GM19193 (cell line): ENCODE measurements around the gene ASB2.

Source experiments
- POLR2A ChIP-seq: IDR thresholded peaks from 4 replicates; pipeline ENCODE4 v1.6.1; 2011; ENCODE audit not compliant: insufficient read depth, insufficient read length; ENCODE audit errors: extremely low read depth

Gene ASB2

DNA sequence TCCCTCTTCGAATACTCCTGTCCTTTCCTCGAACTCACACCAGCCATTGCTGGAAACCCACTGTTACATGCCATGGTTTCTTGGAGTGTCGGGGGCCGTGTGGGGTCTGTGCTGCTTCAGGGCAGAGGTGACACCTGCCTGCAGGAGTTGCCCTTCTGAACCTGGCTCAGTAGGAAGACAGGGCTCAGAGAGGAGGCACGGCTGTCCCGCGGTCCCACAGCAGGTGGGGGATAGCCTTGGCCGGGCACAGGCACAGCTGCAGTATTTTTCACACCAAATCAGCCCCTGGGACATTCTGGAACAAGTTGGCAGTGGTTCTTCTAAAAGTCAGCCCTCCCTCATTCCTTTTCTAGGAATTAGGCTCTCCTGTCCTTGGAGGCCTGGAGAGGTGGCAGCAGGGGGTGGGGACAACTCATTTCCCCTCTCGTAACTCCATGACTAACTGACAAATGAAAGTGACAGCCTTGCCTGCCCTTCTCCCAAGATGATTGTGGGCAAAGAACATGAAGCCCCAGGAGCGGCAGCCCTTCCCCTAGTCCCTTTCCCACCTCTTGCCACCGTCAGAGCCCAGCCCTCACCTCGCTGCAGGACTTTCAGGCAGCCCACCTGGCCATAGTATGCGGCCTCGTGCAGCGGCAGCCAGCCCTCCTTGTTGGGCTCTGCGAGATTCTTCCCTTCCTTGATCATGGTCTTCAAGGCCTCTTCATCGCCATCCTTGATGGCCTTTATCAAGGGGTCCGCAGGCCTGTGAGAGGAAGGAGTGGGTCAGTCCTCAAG is 22.4 kb downstream of the ASB2 start:
- peak; percentile 20 for TF ChIP-seq POLR2A

GRCh38 chr14:93953263-93953662 is 23.1 kb downstream of the ASB2 start:
- no peak for TF ChIP-seq POLR2A

- no peak for TF ChIP-seq POLR2A
These were observed 23.5 kb downstream of the ASB2 start for GRCh38 chr14:93952829-93953228.

DNA sequence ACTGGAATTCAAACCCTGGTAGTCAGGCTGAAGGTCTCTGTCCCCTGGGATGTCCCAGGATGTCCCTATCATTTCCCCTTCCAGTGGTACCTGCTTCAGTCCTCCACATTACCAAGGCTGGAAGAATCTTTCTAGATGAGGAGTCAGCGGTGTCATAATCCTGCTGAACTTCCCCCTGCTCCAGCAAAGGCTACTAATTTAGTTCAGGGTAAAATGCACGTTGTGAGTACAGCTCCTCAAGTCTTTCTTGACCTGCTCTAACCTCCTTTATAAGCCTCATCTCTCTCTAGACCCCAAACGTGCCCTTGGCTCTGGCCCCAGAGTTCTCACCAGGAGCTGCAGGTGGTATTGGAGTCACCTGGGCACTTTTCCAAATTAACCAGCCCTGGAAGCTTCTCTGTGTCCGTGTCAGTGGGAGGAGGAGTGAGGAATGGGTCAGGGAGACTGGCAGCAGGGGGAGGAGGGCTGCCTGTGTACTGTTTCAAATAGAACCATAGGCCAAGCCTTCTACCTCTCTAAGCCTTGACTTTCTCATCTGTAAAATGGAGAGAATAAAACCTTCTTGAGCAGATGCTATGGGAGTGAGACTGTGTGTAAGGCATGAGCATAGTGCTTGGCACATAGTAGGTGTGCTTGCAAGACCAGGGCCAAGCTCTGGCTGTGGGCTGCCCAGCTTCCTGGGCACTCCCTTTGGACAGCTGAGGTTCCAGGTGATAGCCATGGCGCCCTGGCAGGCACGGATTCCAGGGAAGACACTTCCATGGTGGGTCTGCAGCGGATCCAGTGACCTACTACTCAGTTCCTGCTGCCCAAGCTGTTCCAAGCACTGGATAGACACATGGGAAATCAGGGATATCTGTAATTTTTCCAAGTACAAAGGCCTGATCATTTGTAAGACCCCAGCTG is 24.5 kb downstream of the ASB2 start:
- TF ChIP-seq POLR2A: no peak

- TF ChIP-seq POLR2A: no peak
These were observed 25.3 kb downstream of the ASB2 start for GRCh38 chr14:93950948-93951634.

DNA sequence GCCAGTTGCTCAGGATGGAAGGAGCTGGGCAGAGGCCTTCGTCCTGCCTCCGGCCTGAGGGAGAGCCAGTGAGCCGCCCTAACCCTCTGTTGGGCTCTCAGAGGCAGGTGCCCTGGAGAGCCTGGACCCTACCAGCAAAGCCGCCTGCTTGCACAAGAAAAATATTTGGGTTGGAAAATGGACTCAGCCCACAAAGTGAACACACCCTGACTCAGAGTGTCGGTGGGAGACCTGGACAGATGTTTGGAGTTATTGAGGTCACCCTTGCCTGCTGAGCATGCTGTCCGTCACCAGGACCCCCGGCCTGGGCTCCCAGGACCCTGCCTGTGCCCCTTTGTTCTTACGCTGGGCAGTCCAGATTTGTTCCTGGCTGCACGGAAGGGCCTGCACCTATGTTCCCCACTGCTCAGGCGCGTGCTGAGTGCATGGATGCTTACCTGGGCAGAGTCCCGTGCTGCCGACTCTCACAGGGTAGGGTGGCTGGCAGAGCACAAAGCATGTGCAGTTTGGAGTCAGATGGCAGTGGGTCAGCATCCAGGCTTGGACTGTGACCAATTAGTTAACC is 26.8 kb downstream of the ASB2 start:
- no peak for TF ChIP-seq POLR2A

DNA sequence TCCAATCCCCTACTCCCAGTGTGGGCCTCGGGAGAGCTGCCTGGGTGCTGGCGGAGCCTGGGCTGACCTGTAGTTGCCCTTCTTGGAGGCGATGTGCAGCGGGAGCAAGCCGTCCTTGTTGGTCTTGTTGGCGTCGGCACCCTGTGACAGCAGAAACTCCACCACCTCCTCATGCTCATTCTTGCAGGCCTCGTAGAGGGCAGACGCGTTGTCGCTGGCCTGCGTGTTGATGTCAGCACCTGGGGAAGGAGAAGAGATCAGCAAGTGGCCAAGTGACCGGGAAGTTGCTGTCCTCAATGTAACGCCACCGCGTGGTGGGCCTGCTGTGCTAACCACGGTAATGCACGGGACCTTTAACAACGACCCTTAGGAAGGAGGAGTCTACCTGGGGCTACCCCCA is 29.1 kb downstream of the ASB2 start:
- no peak for TF ChIP-seq POLR2A

DNA sequence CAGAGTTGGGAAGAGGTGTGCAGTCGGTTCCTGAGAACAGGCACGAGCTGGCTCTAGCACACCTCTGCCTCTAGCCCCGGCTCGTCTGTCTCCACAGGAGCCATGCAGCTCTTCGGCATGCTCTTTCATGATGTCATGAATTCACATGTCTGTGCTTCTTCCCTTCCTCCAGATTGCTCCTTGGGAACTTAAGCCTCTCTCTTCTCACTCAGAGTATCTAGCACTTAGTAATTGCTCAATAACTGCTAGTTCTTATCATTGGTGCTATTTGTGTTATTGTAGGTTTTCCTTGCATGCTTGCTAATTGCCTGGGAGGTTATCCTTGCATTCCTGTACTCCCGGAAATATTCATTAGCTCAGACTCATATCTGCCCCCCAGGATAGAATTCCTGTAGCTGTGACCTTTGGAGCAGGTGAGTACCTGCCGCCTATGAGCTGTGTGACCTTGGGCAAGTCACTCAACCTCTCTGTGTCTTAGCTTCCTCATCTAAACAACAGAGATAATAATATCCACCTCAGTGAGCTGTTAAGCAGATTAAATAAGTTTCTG is 29.8 kb downstream of the ASB2 start:
- TF ChIP-seq POLR2A: no peak

DNA sequence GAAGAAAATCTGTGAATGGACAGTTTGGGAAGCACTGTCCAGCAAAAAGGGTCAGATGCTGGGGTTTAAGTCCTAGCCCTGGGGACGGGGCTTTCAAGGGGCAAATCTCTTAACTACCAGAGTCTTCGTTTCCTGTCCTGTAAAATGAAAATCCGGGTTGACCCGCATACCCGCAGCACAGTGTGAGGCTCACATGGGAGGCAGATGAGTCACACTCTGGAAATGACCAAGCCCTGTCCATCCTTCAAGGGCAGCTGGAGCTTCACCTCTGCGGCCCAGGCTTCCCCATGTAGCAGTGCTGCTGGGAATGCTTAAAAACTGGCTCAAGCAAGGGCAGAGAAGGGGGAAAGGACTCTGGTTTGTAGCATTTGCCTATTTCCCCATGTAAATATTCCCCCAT is 30.3 kb downstream of the ASB2 start:
- TF ChIP-seq POLR2A: no peak

DNA sequence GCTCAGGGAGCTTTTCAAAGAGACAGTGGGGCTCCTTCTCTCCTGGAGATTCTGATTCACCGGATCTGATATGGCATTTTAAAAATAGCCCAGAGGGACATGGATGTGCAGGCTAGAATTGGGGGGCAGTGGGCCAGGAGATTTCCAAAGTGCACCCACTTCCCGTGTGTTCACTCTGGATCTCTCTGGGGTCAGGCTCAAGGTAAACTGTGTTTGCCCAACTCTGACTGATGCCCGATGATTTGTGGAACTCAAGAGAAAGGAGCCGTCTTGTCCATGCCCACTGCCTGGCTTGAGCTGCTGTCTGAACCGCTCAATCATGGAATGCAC is 31.3 kb downstream of the ASB2 start:
- TF ChIP-seq POLR2A: no peak

DNA sequence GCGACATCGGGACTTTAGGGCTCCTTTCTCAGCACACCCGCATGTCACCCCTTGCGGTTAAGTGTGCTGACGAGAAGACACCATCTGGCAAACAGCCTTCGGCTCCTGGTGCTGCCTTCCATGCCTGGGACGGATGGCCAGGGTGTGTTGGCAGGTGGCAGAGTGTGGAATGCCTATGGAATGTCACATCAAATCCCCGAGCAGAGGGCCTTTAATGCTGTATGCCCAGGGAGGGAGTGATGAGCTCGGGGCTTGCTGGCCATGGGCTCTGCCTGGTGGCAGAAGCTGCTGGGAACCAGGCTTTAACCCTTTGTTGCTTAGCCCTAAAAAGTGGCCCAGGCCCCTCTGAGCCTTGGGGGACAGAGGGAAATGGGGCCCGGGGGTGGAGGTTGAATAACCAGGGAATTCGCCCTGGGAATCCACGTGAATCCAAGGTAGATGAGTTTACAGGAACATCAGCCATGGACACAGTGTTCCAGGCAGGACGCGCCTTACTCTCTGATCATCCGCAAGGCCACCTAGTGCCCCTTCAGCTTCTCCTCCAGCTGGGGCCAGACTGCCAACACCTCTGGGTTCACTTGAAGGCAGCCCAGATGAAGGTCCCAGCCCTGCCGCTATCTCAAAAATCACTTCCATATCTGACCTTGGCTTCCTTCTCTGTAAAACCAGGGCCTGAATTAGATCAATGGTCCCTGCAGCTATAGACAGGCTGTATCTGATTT is 31.9 kb downstream of the ASB2 start:
- TF ChIP-seq POLR2A: no peak

GRCh38 chr14:93943930-93944329 is 32.4 kb downstream of the ASB2 start:
- TF ChIP-seq POLR2A: no peak

GRCh38 chr14:93943052-93943451 is 33.3 kb downstream of the ASB2 start:
- TF ChIP-seq POLR2A: no peak

- TF ChIP-seq POLR2A: no peak
These were observed 35.0 kb downstream of the ASB2 start for GRCh38 chr14:93941293-93941910.
